ENCODE data around the gene NDUFA8. TPM values are rescaled to one million over a fixed set of nuclear protein-coding genes. Genes with fewer than 3 reads are reported as not detected.

NDUFA8 gene
- total RNA-seq, 1 experiment from 2014 or later: 42.7 TPM

GRCh38 chr9:122179054-122179689 lies 19.6 kb upstream of the NDUFA8 start:
- Histone ChIP-seq H3K27ac (ENCODE audit: low read length) (no peak overlapping the region), H3K9me3 (ENCODE audit: low read length) (no peaks in the 10 kb centered on the region), H3K79me2 (ENCODE audit: low read length) (no peaks in the 10 kb centered on the region), H4K20me1 (ENCODE audit: insufficient read depth, low read depth, low read length) (no peaks in the 10 kb centered on the region), H3K4me3 (ENCODE audit: low read length) (no peak overlapping the region), H3K36me3 (ENCODE audit: insufficient read depth, low read length) (no peaks in the 10 kb centered on the region), H3K4me2 (ENCODE audit: low read depth, low read length, poor library complexity, severe bottlenecking) (no peak overlapping the region), H3K4me1 (ENCODE audit: low read length) (no peaks in the 10 kb centered on the region), H3K27me3 (ENCODE audit: low read length) (no peaks in the 10 kb centered on the region), H3K9me2 (replicated peaks; ENCODE audit: insufficient read depth, low read length) (no peaks in the 10 kb centered on the region), H2AFZ (ENCODE audit: low read length) (no peak overlapping the region), H3K9ac (ENCODE audit: low read length) (no peak overlapping the region)
- DNase-seq: no peak

DNA sequence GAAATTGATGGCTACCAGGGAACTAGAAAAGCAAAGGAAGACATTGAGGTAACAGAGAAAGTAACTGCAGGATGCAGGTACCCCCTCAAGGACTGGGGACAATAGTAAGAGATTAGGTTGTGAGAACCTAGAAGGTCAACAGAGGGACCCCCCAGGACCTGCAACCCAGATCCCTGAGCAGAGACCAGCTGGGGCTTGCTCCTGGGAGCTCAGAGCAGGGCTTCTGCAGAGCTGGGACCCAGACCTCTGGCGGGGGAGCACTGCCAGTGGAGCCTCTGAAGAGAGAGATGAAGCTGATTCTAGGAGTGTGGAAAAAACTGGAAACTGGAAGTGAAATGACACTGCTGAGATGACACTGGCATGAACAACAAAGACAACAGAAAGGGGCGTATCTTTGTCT lies 17.3 kb upstream of the NDUFA8 start:
- Histone ChIP-seq H3K27ac (ENCODE audit: low read length) (no peak overlapping the region), H3K9ac (ENCODE audit: low read length) (no peak overlapping the region), H3K4me1 (ENCODE audit: low read length) (no peaks in the 10 kb centered on the region), H3K9me2 (replicated peaks; ENCODE audit: insufficient read depth, low read length) (no peaks in the 10 kb centered on the region), H4K20me1 (ENCODE audit: insufficient read depth, low read depth, low read length) (no peaks in the 10 kb centered on the region), H3K36me3 (ENCODE audit: insufficient read depth, low read length) (no peaks in the 10 kb centered on the region), H3K27me3 (ENCODE audit: low read length) (no peaks in the 10 kb centered on the region), H3K9me3 (ENCODE audit: low read length) (no peaks in the 10 kb centered on the region), H3K79me2 (ENCODE audit: low read length) (no peaks in the 10 kb centered on the region), H2AFZ (ENCODE audit: low read length) (no peak overlapping the region), H3K4me2 (ENCODE audit: low read depth, low read length, poor library complexity, severe bottlenecking) (no peak overlapping the region), H3K4me3 (ENCODE audit: low read length) (no peak overlapping the region)
- no peak for DNase-seq

DNA sequence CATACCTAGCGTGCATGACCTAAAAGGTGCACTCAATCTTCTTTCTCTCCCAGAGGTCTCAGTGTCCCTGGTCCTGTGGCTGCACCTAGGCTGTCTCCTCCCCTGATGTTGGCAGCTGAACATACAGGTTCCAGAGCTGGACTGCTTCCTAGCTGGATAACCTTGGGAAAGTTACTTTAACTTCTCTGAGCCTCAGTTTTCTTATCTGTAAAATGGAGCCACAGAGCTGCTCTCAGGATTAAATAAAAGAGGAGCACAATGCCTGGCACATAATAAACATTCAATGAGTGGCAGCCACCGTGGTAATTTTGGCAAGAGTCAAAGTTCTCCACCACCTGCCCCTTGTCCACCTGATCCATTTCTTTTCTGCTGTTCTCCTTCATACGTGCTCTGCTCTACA lies 14.1 kb upstream of the NDUFA8 start:
- Histone ChIP-seq H3K36me3 (ENCODE audit: insufficient read depth, low read length) (no peaks in the 10 kb centered on the region), H3K4me1 (ENCODE audit: low read length) (no peaks in the 10 kb centered on the region), H4K20me1 (ENCODE audit: insufficient read depth, low read depth, low read length) (no peaks in the 10 kb centered on the region), H3K9ac (ENCODE audit: low read length) (no peak overlapping the region), H3K4me3 (ENCODE audit: low read length) (no peak overlapping the region), H3K4me2 (ENCODE audit: low read depth, low read length, poor library complexity, severe bottlenecking) (no peak overlapping the region), H3K27me3 (ENCODE audit: low read length) (no peaks in the 10 kb centered on the region), H3K9me3 (ENCODE audit: low read length) (no peaks in the 10 kb centered on the region), H3K9me2 (replicated peaks; ENCODE audit: insufficient read depth, low read length) (no peaks in the 10 kb centered on the region), H3K79me2 (ENCODE audit: low read length) (no peaks in the 10 kb centered on the region), H2AFZ (ENCODE audit: low read length) (no peak overlapping the region), H3K27ac (ENCODE audit: low read length) (no peak overlapping the region)
- no peak for DNase-seq

- no peak overlapping the region for H3K4me2 ChIP-seq (ENCODE audit: low read depth, low read length, poor library complexity, severe bottlenecking)
- H3K36me3 ChIP-seq (ENCODE audit: insufficient read depth, low read length): no peaks in the 10 kb centered on the region
- no peaks in the 10 kb centered on the region for H3K79me2 ChIP-seq (ENCODE audit: low read length)
- H3K9me2 ChIP-seq (replicated peaks; ENCODE audit: insufficient read depth, low read length): no peaks in the 10 kb centered on the region
- 0 out of 2 replicates have a peak, but pooled peaks cover 5% of the 10 kb centered on the region for H3K27me3 ChIP-seq (ENCODE audit: low read length)
- no peaks in the 10 kb centered on the region for H3K9me3 ChIP-seq (ENCODE audit: low read length)
- H3K4me1 ChIP-seq (ENCODE audit: low read length): no peaks in the 10 kb centered on the region
- no peak for DNase-seq
- H3K9ac ChIP-seq (ENCODE audit: low read length): no peak overlapping the region
- H3K4me3 ChIP-seq (ENCODE audit: low read length): no peak overlapping the region
- H3K27ac ChIP-seq (ENCODE audit: low read length): no peak overlapping the region
- no peak overlapping the region for H2AFZ ChIP-seq (ENCODE audit: low read length)
- no peaks in the 10 kb centered on the region for H4K20me1 ChIP-seq (ENCODE audit: insufficient read depth, low read depth, low read length)
Measured at GRCh38 chr9:122172131-122172530, 12.6 kb upstream of the NDUFA8 start.

GRCh38 chr9:122168356-122168755 lies 8.8 kb upstream of the NDUFA8 start:
- H4K20me1 ChIP-seq (ENCODE audit: insufficient read depth, low read depth, low read length): no peaks in the 10 kb centered on the region
- no peak overlapping the region for H3K4me2 ChIP-seq (ENCODE audit: low read depth, low read length, poor library complexity, severe bottlenecking)
- no peaks in the 10 kb centered on the region for H3K9me2 ChIP-seq (replicated peaks; ENCODE audit: insufficient read depth, low read length)
- 0 out of 2 replicates have a peak, but pooled peaks cover 5% of the 10 kb centered on the region for H3K27me3 ChIP-seq (ENCODE audit: low read length)
- H2AFZ ChIP-seq (ENCODE audit: low read length): no peak overlapping the region
- H3K36me3 ChIP-seq (ENCODE audit: insufficient read depth, low read length): no peaks in the 10 kb centered on the region
- no peaks in the 10 kb centered on the region for H3K79me2 ChIP-seq (ENCODE audit: low read length)
- no peak overlapping the region for H3K4me3 ChIP-seq (ENCODE audit: low read length)
- H3K9me3 ChIP-seq (ENCODE audit: low read length): no peaks in the 10 kb centered on the region
- H3K9ac ChIP-seq (ENCODE audit: low read length): no peak overlapping the region
- H3K27ac ChIP-seq (ENCODE audit: low read length): no peak overlapping the region
- H3K4me1 ChIP-seq (ENCODE audit: low read length): no peaks in the 10 kb centered on the region
- no peak for DNase-seq

DNA sequence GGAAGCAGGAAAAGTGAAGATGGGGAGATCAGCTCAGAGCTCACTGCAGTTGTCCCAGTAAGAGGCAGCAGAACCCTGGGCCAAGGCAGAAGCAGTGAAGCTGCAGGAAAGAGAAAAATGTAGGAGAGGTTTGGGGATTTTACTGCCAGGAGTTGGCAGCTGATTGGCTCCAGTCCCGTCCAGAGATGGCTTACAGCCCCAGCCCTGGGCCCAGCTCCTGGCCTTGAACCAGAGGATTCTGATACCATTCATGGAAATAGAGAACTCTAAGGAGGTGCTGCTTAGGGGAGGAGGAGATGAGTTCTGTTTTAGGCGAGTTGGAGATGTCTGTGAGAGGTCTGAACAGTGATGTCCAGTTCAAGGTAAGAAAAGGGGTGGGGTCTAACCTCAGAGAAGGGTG lies 4.7 kb upstream of the NDUFA8 start:
- H3K4me2 ChIP-seq (ENCODE audit: low read depth, low read length, poor library complexity, severe bottlenecking): no peak overlapping the region
- DNase-seq: no peak
- no peak overlapping the region for H3K9ac ChIP-seq (ENCODE audit: low read length)
- no peak overlapping the region for H2AFZ ChIP-seq (ENCODE audit: low read length)
- H3K9me2 ChIP-seq (replicated peaks; ENCODE audit: insufficient read depth, low read length): no peaks in the 10 kb centered on the region
- H3K27ac ChIP-seq (ENCODE audit: low read length): no peak overlapping the region
- 0 out of 2 replicates have a peak, but pooled peaks cover 5% of the 10 kb centered on the region for H3K27me3 ChIP-seq (ENCODE audit: low read length)
- no peak overlapping the region for H3K4me3 ChIP-seq (ENCODE audit: low read length)
- no peaks in the 10 kb centered on the region; the same call in 1 of the 2 replicates for H3K4me1 ChIP-seq (ENCODE audit: low read length)
- H3K9me3 ChIP-seq (ENCODE audit: low read length): peaks cover 8% of the 10 kb centered on the region; the same call in 1 of the 2 replicates
- H3K79me2 ChIP-seq (ENCODE audit: low read length): peaks cover 2% of the 10 kb centered on the region
- H4K20me1 ChIP-seq (ENCODE audit: insufficient read depth, low read depth, low read length): no peaks in the 10 kb centered on the region
- no peaks in the 10 kb centered on the region for H3K36me3 ChIP-seq (ENCODE audit: insufficient read depth, low read length)

DNA sequence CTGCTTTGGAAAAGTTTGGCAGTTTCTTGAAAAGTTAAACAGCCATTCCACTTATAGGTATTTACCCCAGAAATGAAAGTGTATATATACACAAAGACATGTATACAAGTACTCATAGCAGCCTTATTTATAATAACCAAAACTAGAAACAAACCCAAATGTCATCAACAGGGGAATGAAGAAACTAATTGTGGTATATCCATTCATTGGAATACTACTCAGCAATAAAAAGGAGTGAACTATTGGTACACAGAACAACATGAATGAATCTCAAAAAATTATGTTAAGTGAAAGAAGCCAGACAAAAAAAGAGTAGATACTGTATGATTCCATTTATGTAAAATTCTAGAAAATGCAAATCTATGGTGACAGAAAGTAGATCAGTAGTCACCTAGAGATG lies 2.8 kb upstream of the NDUFA8 start:
- Histone ChIP-seq H3K27me3 (ENCODE audit: low read length) (no peaks in the 10 kb centered on the region), H4K20me1 (ENCODE audit: insufficient read depth, low read depth, low read length) (no peaks in the 10 kb centered on the region), H3K27ac (ENCODE audit: low read length) (no peak overlapping the region), H3K4me1 (ENCODE audit: low read length) (peaks cover 13% of the 10 kb centered on the region), H3K4me3 (ENCODE audit: low read length) (no peak overlapping the region), H3K4me2 (ENCODE audit: low read depth, low read length, poor library complexity, severe bottlenecking) (no peak overlapping the region), H3K9me3 (ENCODE audit: low read length) (peaks cover 8% of the 10 kb centered on the region; the same call in 1 of the 2 replicates), H3K36me3 (ENCODE audit: insufficient read depth, low read length) (no peaks in the 10 kb centered on the region), H3K9me2 (replicated peaks; ENCODE audit: insufficient read depth, low read length) (no peaks in the 10 kb centered on the region), H3K9ac (ENCODE audit: low read length) (no peak overlapping the region), H3K79me2 (ENCODE audit: low read length) (peaks cover 21% of the 10 kb centered on the region), H2AFZ (ENCODE audit: low read length) (no peak overlapping the region)
- DNase-seq: no peak

DNA sequence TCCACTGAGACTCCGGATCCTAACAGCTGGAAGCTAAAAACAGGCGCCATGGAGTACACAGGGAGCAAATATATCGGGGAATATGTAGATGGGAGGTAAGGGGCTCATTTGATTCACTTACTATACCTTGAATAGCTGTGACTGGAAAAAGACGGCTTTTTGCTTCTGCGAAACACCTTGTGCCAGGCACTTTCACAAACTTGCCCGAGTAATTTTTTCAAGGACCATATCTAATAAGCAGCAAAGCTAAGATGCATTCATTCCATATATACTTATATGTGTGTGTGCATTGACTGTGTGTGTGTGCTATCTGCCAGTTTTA lies 307 bp upstream of the NDUFA8 start:
- Histone ChIP-seq H3K9me2 (replicated peaks; ENCODE audit: insufficient read depth, low read length) (no peaks in the 10 kb centered on the region), H3K4me3 (ENCODE audit: low read length) (peak overlapping the region; percentile 76; the same call in 1 of the 2 replicates), H3K27ac (ENCODE audit: low read length) (no peak overlapping the region), H3K36me3 (ENCODE audit: insufficient read depth, low read length) (no peaks in the 10 kb centered on the region; the same call in 1 of the 2 replicates), H3K9me3 (ENCODE audit: low read length) (peaks cover 8% of the 10 kb centered on the region; the same call in 1 of the 2 replicates), H3K4me2 (ENCODE audit: low read depth, low read length, poor library complexity, severe bottlenecking) (peak overlapping the region; percentile 90), H2AFZ (ENCODE audit: low read length) (no peak overlapping the region), H4K20me1 (ENCODE audit: insufficient read depth, low read depth, low read length) (no peaks in the 10 kb centered on the region), H3K9ac (ENCODE audit: low read length) (no peak overlapping the region), H3K79me2 (ENCODE audit: low read length) (peaks cover 46% of the 10 kb centered on the region), H3K27me3 (ENCODE audit: low read length) (no peaks in the 10 kb centered on the region), H3K4me1 (ENCODE audit: low read length) (peaks cover 26% of the 10 kb centered on the region)
- no peak for DNase-seq
